ENCODE results near the gene TBC1D13.
"Not testable (repeated sequence)": the region's sequence is repeated elsewhere in the genome, so short reads cannot be mapped to it uniquely, and the experiment has no call there.

The TBC1D13 gene

GRCh38 chr9:128785427-128785826 lies 1.6 kb upstream of the TBC1D13 start:
- TF ChIP-seq, protein P1, sequence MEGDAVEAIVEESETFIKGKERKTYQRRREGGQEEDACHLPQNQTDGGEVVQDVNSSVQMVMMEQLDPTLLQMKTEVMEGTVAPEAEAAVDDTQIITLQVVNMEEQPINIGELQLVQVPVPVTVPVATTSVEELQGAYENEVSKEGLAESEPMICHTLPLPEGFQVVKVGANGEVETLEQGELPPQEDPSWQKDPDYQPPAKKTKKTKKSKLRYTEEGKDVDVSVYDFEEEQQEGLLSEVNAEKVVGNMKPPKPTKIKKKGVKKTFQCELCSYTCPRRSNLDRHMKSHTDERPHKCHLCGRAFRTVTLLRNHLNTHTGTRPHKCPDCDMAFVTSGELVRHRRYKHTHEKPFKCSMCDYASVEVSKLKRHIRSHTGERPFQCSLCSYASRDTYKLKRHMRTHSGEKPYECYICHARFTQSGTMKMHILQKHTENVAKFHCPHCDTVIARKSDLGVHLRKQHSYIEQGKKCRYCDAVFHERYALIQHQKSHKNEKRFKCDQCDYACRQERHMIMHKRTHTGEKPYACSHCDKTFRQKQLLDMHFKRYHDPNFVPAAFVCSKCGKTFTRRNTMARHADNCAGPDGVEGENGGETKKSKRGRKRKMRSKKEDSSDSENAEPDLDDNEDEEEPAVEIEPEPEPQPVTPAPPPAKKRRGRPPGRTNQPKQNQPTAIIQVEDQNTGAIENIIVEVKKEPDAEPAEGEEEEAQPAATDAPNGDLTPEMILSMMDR (IDR thresholded peaks at IDR 0.05; ENCODE audit: low read depth, low read length, missing control alignments), result no peak
- no peak overlapping the region for H3K4me3 ChIP-seq (replicated peaks; ENCODE audit: low read depth, low read length)
- DNase-seq (ENCODE audit: extremely low read depth, low read depth), result no peak

DNA sequence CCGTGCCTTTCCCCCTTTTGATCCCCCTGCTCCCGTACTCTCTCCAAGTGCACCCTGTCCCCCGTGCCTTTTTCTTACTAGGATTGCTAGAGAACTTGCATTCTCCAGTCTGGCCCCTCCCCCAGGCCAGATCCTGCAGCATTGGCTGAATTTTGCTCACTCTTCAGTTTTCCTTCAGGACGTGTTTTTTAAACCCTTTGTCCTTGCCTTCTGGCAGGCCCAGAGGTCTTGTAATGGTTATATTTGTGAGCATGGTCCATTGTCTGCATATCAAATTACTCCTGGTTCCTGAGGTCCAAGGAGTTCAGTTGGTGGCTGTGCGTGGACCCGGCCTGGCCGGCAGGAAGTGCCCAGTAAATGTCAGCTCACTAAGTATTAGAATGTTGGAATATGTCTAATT lies 606 bp downstream of the TBC1D13 start:
- no peak for DNase-seq (ENCODE audit: extremely low read depth, low read depth)
- H3K4me3 ChIP-seq (replicated peaks; ENCODE audit: low read depth, low read length), result peak overlapping the region; percentile 59

DNA sequence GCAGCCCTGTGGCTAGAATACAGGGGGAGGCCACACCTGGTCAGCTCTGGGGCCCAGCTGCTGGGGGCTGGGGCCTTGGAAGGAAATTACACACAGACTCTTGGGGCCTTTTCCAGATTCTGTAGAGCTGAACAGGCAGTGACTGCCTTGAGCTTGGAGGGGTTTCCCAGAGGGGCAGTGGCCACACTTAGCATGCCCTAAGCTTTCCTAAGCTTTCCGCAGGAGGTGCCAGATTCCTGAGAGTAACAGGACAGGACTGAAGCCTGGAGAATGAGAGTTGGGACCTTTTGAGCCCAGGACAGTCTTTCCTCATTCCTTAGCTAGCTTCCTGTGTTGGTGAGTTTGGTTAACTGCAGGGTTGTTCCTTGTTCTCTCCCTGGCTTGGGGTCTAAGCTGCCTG lies 1.4 kb downstream of the TBC1D13 start:
- TF ChIP-seq, protein P1 (IDR thresholded peaks at IDR 0.05; ENCODE audit: low read depth, low read length, missing control alignments), result no peak
- peak overlapping the region; percentile 59 for H3K4me3 ChIP-seq (replicated peaks; ENCODE audit: low read depth, low read length)
- DNase-seq (ENCODE audit: extremely low read depth, low read depth), result no peak

More for the DNA sequence above, 606 bp downstream of the TBC1D13 start:
- TF ChIP-seq, protein P1 (IDR thresholded peaks at IDR 0.05; ENCODE audit: low read depth, low read length, missing control alignments), result no peak

DNA sequence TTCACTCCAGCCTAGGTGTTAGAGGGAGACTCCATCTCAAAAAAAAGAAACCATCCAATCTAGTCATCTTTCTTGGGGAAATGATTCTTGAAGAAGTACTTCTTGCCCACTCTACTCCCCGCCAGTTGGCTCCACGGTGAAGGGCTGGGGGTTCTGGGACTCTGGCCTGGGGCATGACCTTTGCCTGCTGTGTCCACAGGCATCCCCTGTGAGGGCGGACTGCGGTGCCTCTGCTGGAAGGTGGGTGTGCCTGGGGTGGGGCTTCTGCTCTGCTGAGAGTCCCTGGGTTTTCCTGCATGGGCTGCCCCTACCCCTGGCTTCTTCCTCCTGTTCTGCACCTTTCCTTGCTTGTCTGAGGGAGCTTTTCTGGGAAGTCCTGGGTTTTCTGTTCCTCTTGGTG lies 3.5 kb downstream of the TBC1D13 start:
- TF ChIP-seq, protein P1 (IDR thresholded peaks at IDR 0.05; ENCODE audit: low read depth, low read length, missing control alignments), result no peak
- H3K4me3 ChIP-seq (replicated peaks; ENCODE audit: low read depth, low read length), result no peak overlapping the region
- no peak for DNase-seq (ENCODE audit: extremely low read depth, low read depth)

GRCh38 chr9:128792134-128792533 lies 5.1 kb downstream of the TBC1D13 start:
- no peak overlapping the region for H3K4me3 ChIP-seq (replicated peaks; ENCODE audit: low read depth, low read length)
- no peak for DNase-seq (ENCODE audit: extremely low read depth, low read depth)
- TF ChIP-seq, protein P1 (IDR thresholded peaks at IDR 0.05; ENCODE audit: low read depth, low read length, missing control alignments), result no peak

DNA sequence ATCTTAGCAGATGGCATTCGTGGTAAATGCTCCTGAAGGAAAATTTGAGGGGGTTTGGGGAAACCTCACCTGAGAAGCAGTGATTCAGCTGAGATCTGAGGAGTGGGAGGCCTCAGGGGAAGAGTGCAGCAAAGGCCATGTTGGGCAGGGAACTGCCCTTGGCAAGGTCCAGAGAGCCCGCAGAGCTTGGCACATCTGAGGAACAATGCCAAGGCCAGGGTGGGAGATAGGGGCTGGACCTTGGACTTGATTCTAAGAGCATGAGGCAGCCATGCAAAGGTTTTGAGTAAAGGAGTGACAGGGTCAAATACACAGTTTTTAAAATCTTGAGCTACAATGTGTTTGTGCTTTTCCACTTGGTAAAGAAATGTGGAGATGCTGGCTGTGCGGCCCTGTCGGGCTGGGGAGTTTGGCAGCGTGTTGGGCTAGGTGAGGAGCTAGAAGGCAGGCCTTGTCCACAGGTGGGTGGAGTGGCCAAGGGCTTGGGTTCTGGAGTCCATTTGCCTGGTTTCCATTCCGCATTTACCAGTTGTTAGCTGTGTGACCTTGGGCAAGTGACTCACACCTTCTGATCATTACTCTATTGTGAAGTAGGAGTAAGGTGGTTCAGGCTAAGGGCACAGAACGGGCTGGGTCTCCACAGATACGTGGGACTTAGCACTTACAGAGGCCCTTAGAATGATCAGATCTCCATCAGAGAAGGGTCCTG lies 6.1 kb downstream of the TBC1D13 start:
- TF ChIP-seq, protein P1 (IDR thresholded peaks at IDR 0.05; ENCODE audit: low read depth, low read length, missing control alignments), result no peak
- H3K4me3 ChIP-seq (replicated peaks; ENCODE audit: low read depth, low read length), result no peak overlapping the region
- DNase-seq (ENCODE audit: extremely low read depth, low read depth), result no peak

- not testable (repeated sequence) for DNase-seq (ENCODE audit: extremely low read depth, low read depth)
Measured at GRCh38 chr9:128794961-128795360, 7.9 kb downstream of the TBC1D13 start.

More at GRCh38 chr9:128794961-128795360, 7.9 kb downstream of the TBC1D13 start:
- not testable (repeated sequence) for H3K4me3 ChIP-seq (replicated peaks; ENCODE audit: low read depth, low read length)

Measured in HFF-Myc (cell line).